HepG2 (cell line): ENCODE results near the gene TPTE. TPM values are rescaled to one million over a fixed set of nuclear protein-coding genes. Genes with fewer than 3 reads are reported as not detected.
"Not testable (repeated sequence)": the region's sequence is repeated elsewhere in the genome, so short reads cannot be mapped to it uniquely, and the experiment has no call there.

Experiments used
- ATAC-seq: fragments of 200-7000 bp; cut with Tn5 transposase; 3 replicates; pipeline ENCODE4 v1.9.1; 2020; ENCODE audit warnings: mild to moderate bottlenecking, moderate library complexity
- BruUV-seq: library from RNA; stranded (reverse); fragments of 400-500 nt; replicated peaks from 2 replicates; lab custom pipeline; 2021; lab: Mats Ljungman, UMichigan
- CTCF ChIA-PET: fragments of 300-600 bp; formaldehyde crosslinking; extraction: SDS; loops from one replicate; lab custom pipeline; 2021; ENCODE audit warnings: low total read pairs, inconsistent platforms, low intra/inter-chr PET ratio; lab: Yijun Ruan, JAX
- POLR2A ChIA-PET: fragments of 350-600 bp; sonication (Branson Sonifier 250); formaldehyde crosslinking; loops from one replicate; lab custom pipeline; 2020; ENCODE audit warnings: antibody characterized with exemption, inconsistent platforms; lab: Yijun Ruan, JAX
- DNase-seq: peaks from one replicate; pipeline ENCODE4 v3.0.0-alpha.2; 2015; ENCODE audit warnings: low spot score
- FAIRE-seq: peaks from 3 replicates; lab custom pipeline; 2011; peaks lifted over from hg19 to GRCh38; lab: Jason Lieb, UNC
- H2AFZ ChIP-seq: one replicate; pipeline ENCODE4 v1.6.1; 2011; ENCODE audit warnings: low read length, inconsistent platforms
- H3K27ac ChIP-seq: fragments of 300-600 bp; 3 replicates; pipeline ENCODE4 v1.8.0; 2011; ENCODE audit warnings: mixed run types, mild to moderate bottlenecking, mixed read lengths, low read length, inconsistent platforms; ENCODE audit not compliant: insufficient read depth; ENCODE audit errors: extremely low read length
- H3K27me3 ChIP-seq, 2 experiments: fragments of 200-600 bp in 1 of 2; 2 replicates in 1 of 2; 3 replicates in 1 of 2; pipeline versions ENCODE4 v1.6.0 to v1.8.0; 2011; ENCODE audit warnings: low read length in 2 of 2, mild to moderate bottlenecking in 2 of 2, moderate library complexity in 2 of 2, inconsistent platforms in 1 of 2; ENCODE audit not compliant: insufficient read depth in 2 of 2, control insufficient read depth in 1 of 2
- H3K36me3 ChIP-seq, 2 experiments: fragments of 200-600 bp in 1 of 2; replicated peaks in 1 of 2; 2 replicates in 1 of 2; 3 replicates in 1 of 2; pipeline versions ENCODE4 v1.5.1 to v1.8.0; 2011; ENCODE audit warnings: low read length in 2 of 2, inconsistent platforms in 1 of 2; ENCODE audit not compliant: insufficient read depth in 2 of 2, control insufficient read depth in 1 of 2
- H3K4me1 ChIP-seq: 2 replicates; pipeline ENCODE4 v1.5.1; 2012; ENCODE audit warnings: low read length, inconsistent platforms; ENCODE audit not compliant: insufficient read depth
- H3K4me2 ChIP-seq: 2 replicates; pipeline ENCODE4 v1.6.0; 2011; ENCODE audit warnings: low read depth, low read length, inconsistent platforms
- H3K4me3 ChIP-seq, 3 experiments: fragments of 200-600 bp in 1 of 3; sonication (generic), shearing (Covaris generic) in 1 of 3; replicated peaks in 1 of 3; 2 replicates each; pipeline ENCODE4 v1.5.1; 2011 to 2016; ENCODE audit warnings: low read length in 3 of 3, inconsistent platforms in 2 of 3, low read depth in 2 of 3, mild to moderate bottlenecking in 2 of 3, control low read depth in 1 of 3, mixed read lengths in 1 of 3; ENCODE audit not compliant: insufficient read depth in 1 of 3
- H3K79me2 ChIP-seq: one replicate; pipeline ENCODE4 v1.6.1; 2011; ENCODE audit warnings: low read length, inconsistent platforms; ENCODE audit not compliant: insufficient read depth
- H3K9ac ChIP-seq: 2 replicates; pipeline ENCODE4 v1.6.0; 2011; ENCODE audit warnings: mild to moderate bottlenecking, low read depth, low read length, inconsistent platforms; ENCODE audit not compliant: insufficient read depth
- H3K9me3 ChIP-seq: 2 replicates; pipeline ENCODE4 v1.5.1; 2012; ENCODE audit warnings: mild to moderate bottlenecking, low read length
- H4K20me1 ChIP-seq: 2 replicates; pipeline ENCODE4 v1.6.0; 2011; ENCODE audit warnings: inconsistent platforms, mild to moderate bottlenecking, low read length, moderate library complexity; ENCODE audit not compliant: insufficient read depth
- WGBS: methylation state at CpG from one replicate; pipeline ENCODE4 v1.1.6; 2017; ENCODE audit warnings: low lambda C conversion rate; 5-methylcytosine and 5-hydroxymethylcytosine counted together
- in situ Hi-C: cut with HindIII; loops from 2 replicates; pipeline ENCODE4 v1.10.0; 2017; ENCODE audit warnings: low pct_unique_long_range_greater_than_20kb; ENCODE audit not compliant: extremely low pct_ligation_motif_present
- intact Hi-C: fragments of 100-400 bp; cut with micrococcal nuclease; formaldehyde crosslinking; loops from one replicate; pipeline ENCODE4 v1.10.0; 2022; ENCODE audit not compliant: unreplicated experiment
- polyA plus RNA-seq, 8 experiments: library from polyadenylated mRNA; depleted of rRNA in 3 of 8; stranded (reverse) in 7 of 8; unstranded in 1 of 8; fragments of >200 nt; fragmentation: Illumina TruSeq in 4 of 8; extraction: Trizol in 4 of 8; gene quantifications; 2 replicates each; pipeline versions ENCODE4 v1.2.1 to v1.2.3, GENCODE V29; 2011 to 2016; ENCODE audit warnings: low read depth in 4 of 8, missing spikeins in 1 of 8, mixed read lengths in 1 of 8; ENCODE audit not compliant: insufficient read depth in 1 of 8
- total RNA-seq, 5 experiments: library from RNA; depleted of rRNA; stranded (reverse); fragments of >200 nt; fragmentation: Illumina TruSeq; extraction: Trizol; gene quantifications; 2 replicates each; pipeline ENCODE4 v1.2.3, GENCODE V29; 2016; ENCODE audit warnings: low read depth in 1 of 5

TPTE gene
- total and polyA plus RNA-seq, 2 of the 13 experiments (the other 11 are each of a cell fraction or from before 2014, with no cell fraction given): not detected

- H3K4me3 ChIP-seq, ATAC-seq, H3K4me2 ChIP-seq, in situ Hi-C loops, H4K20me1 ChIP-seq, BruUV-seq, H3K36me3 ChIP-seq, CTCF ChIA-PET, H2AFZ ChIP-seq, H3K79me2 ChIP-seq, H3K9ac ChIP-seq, intact Hi-C loops, FAIRE-seq, DNase-seq, POLR2A ChIA-PET, H3K4me1 ChIP-seq, H3K27me3 ChIP-seq, H3K27ac ChIP-seq: not testable (repeated sequence)
- H3K9me3 ChIP-seq: peaks cover 90% of the 10 kb centered on the region
- WGBS: 7% methylated on average over 2 of the region's 2 CpGs
Measured at GRCh38 chr21:10548331-10548954, 27.1 kb downstream of the TPTE start.

GRCh38 chr21:10570803-10571202, 49.4 kb downstream of the TPTE start:
- ATAC-seq, POLR2A ChIA-PET, FAIRE-seq, H3K36me3 ChIP-seq, intact Hi-C loops, H4K20me1 ChIP-seq, H2AFZ ChIP-seq, H3K27ac ChIP-seq, BruUV-seq, H3K4me1 ChIP-seq, H3K9ac ChIP-seq, in situ Hi-C loops, H3K27me3 ChIP-seq, H3K79me2 ChIP-seq, H3K4me3 ChIP-seq, H3K4me2 ChIP-seq, DNase-seq, CTCF ChIA-PET: not testable (repeated sequence)
- 4% methylated on average over 2 of the region's 2 CpGs for WGBS
- peaks cover 97% of the 10 kb centered on the region for H3K9me3 ChIP-seq

- H3K4me3 ChIP-seq, H2AFZ ChIP-seq, H3K36me3 ChIP-seq, intact Hi-C loops, FAIRE-seq, H3K27me3 ChIP-seq, H4K20me1 ChIP-seq, CTCF ChIA-PET, H3K79me2 ChIP-seq, ATAC-seq, H3K4me1 ChIP-seq, in situ Hi-C loops, BruUV-seq, H3K27ac ChIP-seq, POLR2A ChIA-PET, H3K9ac ChIP-seq, H3K4me2 ChIP-seq, DNase-seq: not testable (repeated sequence)
- WGBS: 15% methylated on average over 16 of the region's 16 CpGs
- H3K9me3 ChIP-seq: peaks cover 87% of the 10 kb centered on the region
Measured at GRCh38 chr21:10574531-10575310, 53.3 kb downstream of the TPTE start.
